ENCODE measurements around the gene GLOD4. TPM values are rescaled to one million over a fixed set of nuclear protein-coding genes. Genes with fewer than 3 reads are reported as not detected.

GLOD4 gene
- total and polyA plus RNA-seq, 2 of the 4 experiments (the other 2 are of a cell fraction) = 26.3 to 36.7 TPM

GRCh38 chr17:732902-733720 lies 49.0 kb downstream of the GLOD4 start:
- no peak overlapping the region for H2BK15ac ChIP-seq (ENCODE audit: low read depth, low read length)
- no peak overlapping the region for H2BK120ac ChIP-seq (ENCODE audit: low read depth, low read length)
- in situ Hi-C loops (cut with MboI; ENCODE audit: low sequenced_read_pairs) = no loop called here
- no peak for TF ChIP-seq RFX5 (IDR thresholded peaks at IDR 0.05; ENCODE audit: low read depth, low read length)
- TF ChIP-seq MAFK (IDR thresholded peaks at IDR 0.05; ENCODE audit: low read depth, low read length) = peak; percentile 57
- TF ChIP-seq MXI1 (IDR thresholded peaks at IDR 0.05; ENCODE audit: borderline replicate concordance, low read depth, low read length) = peak; percentile 60; the same call in 1 of the 2 replicates
- no peak for TF ChIP-seq RCOR1 (IDR thresholded peaks at IDR 0.05; ENCODE audit: insufficient replicate concordance, low read length)
- dilution Hi-C loops (cut with HindIII; ENCODE audit: low sequenced_read_pairs, unreplicated experiment) = no loop called here
- H2BK5ac ChIP-seq (ENCODE audit: low read depth, low read length, poor library complexity, severe bottlenecking) = peak overlapping the region; percentile 61
- peak overlapping the region; percentile 29 to 63; a peak in 3 of 4 replicates for H4K8ac ChIP-seq (ENCODE audit: low read depth in 2 of 2, low read length in 2 of 2)
- no peaks in the 10 kb centered on the region for H3K9me3 ChIP-seq (ENCODE audit: control insufficient read depth, insufficient read depth, low read length)
- peak overlapping the region; percentile 64; the same call in 1 of the 2 replicates for H4K91ac ChIP-seq (ENCODE audit: insufficient read depth, low read depth, low read length)
- peak overlapping the region; percentile 79 for H3K4me2 ChIP-seq (ENCODE audit: low read depth, low read length)
- POLR2A ChIA-PET (ENCODE audit: unreplicated experiment) = no interaction called here
- peaks cover 10% of the 10 kb centered on the region for H3K4me1 ChIP-seq (ENCODE audit: control insufficient read depth, insufficient read depth, low read length)
- H3K4me3 ChIP-seq (ENCODE audit: insufficient read depth, low read depth, low read length) = peak overlapping the region; percentile 55
- peak overlapping the region; percentile 68; the same call in 1 of the 2 replicates for H3K27ac ChIP-seq (ENCODE audit: insufficient read depth, low read length)
- DNase-seq (peak; percentile 37), ATAC-seq (ENCODE audit: low read depth) (peak; percentile 52)
- peaks cover 4% of the 10 kb centered on the region; the same call in 1 of the 2 replicates for H4K20me1 ChIP-seq (ENCODE audit: insufficient read depth, low read length)
- BruUV-seq (replicated peaks) = no TSS peak
- 0% methylated on average over 20 of the region's 57 CpGs; no CpG with 5 or more reads in 1 of the 2 experiments for WGBS, 2 experiments (ENCODE audit: extremely low coverage in 2 of 2, insufficient read length in 1 of 2)
- H2BK20ac ChIP-seq (ENCODE audit: low read depth, low read length) = no peak overlapping the region
- H3K56ac ChIP-seq (ENCODE audit: extremely low read depth, insufficient read depth, low read length) = peak overlapping the region; percentile 58
- H3K27me3 ChIP-seq (ENCODE audit: control insufficient read depth, insufficient read depth, low read length) = no peaks in the 10 kb centered on the region
- peak overlapping the region; percentile 50 for H3K4ac ChIP-seq (ENCODE audit: low read depth, low read length)
- H2AK5ac ChIP-seq (ENCODE audit: low read depth, low read length) = peak overlapping the region; percentile 57
- H3K9ac ChIP-seq (ENCODE audit: low read depth, low read length) = peak overlapping the region; percentile 26
- no peak overlapping the region for H4K5ac ChIP-seq (ENCODE audit: low read depth, low read length)
- peak overlapping the region; percentile 89 for H2AFZ ChIP-seq (replicated peaks; ENCODE audit: low read length, poor library complexity)
- peak overlapping the region; percentile 86 for H3K23ac ChIP-seq (ENCODE audit: low read depth, low read length)
- peaks cover 6% of the 10 kb centered on the region for H3K36me3 ChIP-seq (ENCODE audit: control insufficient read depth, insufficient read depth, low read length)
- peak overlapping the region; percentile 54 for H3K14ac ChIP-seq (replicated peaks; ENCODE audit: low read depth, low read length)
- H3K18ac ChIP-seq (ENCODE audit: low read depth, low read length) = no peak overlapping the region
- peaks cover 29 to 69% of the 10 kb centered on the region in 2 experiments for H3K79me1 ChIP-seq (ENCODE audit: low read depth in 1 of 2, low read length in 2 of 2)
- peaks cover 8% of the 10 kb centered on the region for H3K9me1 ChIP-seq (ENCODE audit: insufficient read depth, low read length)
- intact Hi-C loops (cut with micrococcal nuclease) = loop anchor here (5.0 kb wide), 1 partner anchor 249 kb away; no protein-coding TSS in a partner anchor
- CTCF ChIA-PET = no interaction called here
- peak overlapping the region; percentile 80 for H2AK9ac ChIP-seq (replicated peaks; ENCODE audit: low read depth, low read length, poor library complexity)

Data from IMR-90 (cell line).